GM19193 (cell line): Measurements from ENCODE around the gene ARRDC4.

ENCODE experiments used
- POLR2A ChIP-seq: IDR thresholded peaks from 4 replicates; pipeline ENCODE4 v1.6.1; 2011; ENCODE audit not compliant: insufficient read depth, insufficient read length; ENCODE audit errors: extremely low read depth

Gene ARRDC4, protein sequence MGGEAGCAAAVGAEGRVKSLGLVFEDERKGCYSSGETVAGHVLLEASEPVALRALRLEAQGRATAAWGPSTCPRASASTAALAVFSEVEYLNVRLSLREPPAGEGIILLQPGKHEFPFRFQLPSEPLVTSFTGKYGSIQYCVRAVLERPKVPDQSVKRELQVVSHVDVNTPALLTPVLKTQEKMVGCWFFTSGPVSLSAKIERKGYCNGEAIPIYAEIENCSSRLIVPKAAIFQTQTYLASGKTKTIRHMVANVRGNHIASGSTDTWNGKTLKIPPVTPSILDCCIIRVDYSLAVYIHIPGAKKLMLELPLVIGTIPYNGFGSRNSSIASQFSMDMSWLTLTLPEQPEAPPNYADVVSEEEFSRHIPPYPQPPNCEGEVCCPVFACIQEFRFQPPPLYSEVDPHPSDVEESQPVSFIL

DNA sequence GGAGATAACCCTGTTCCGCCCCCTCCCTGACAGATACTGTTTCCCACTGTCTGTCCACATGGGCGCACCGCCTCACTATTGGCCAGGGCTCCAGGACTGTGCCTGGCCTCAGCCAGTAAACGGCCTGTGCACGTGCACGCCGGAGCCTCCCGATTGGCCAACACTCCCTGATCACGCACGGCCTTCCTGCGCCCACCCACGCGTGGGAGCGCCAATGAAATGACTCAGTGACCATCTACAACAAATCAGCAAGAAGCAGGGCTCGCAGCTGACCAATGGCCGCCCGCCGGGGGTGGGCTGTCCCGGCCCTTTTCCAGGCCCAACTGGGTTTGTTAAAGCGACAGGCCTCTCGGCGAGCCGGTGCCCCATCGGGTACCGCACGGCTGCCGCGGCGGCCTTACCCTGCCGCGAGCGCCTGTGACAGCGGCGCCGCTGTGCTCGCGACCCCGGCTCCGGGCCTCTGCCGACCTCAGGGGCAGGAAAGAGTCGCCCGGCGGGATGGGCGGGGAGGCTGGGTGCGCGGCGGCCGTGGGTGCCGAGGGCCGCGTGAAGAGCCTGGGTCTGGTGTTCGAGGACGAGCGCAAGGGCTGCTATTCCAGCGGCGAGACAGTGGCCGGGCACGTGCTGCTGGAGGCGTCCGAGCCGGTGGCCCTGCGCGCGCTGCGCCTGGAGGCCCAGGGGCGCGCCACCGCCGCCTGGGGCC is at the start of gene ARRDC4:
Gene ARRDC4 (plus strand): TSS at position 340 of the 703 bp plus-strand sequence. CDS start 159 bp downstream, at position 499.
- no peak for TF ChIP-seq POLR2A

DNA sequence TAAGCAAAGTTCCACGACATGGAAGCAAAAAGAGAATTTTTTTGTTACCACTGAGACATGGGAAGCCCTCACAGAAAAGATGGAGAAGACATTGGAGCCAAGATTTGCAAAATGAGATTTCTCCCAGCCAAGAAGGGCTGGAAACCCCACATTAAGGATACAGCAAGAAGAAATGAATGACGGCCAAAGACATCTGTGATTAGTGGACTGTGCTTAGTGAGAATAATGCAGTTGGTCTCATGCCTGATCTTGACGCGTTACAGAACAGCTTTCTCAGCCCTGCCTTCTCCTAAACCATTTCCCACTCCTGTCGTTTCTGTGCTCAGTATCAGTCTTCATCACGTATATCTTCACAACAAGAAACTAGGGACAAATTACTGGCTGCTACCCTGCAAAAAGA is 45.8 kb upstream of the ARRDC4 start:
- TF ChIP-seq POLR2A, result no peak

DNA sequence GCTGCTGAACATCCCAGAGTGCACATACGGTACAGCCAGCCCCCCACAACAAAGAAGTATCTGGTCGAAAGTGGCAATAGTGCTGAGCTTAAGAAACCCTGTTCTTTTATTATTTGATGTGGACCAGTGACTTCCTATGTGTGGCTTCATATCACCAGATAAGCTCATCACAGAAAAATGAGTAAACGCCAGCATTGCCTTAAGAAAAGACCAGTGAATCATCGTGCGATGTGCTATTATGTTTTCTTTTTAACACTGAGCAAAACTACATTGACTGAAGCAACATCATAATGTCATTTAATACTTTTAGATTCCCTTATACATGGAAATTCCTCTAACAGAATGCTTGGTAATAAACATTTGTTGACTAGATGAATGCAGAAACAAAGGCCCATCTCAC is 45.2 kb upstream of the ARRDC4 start:
- no peak for TF ChIP-seq POLR2A

DNA sequence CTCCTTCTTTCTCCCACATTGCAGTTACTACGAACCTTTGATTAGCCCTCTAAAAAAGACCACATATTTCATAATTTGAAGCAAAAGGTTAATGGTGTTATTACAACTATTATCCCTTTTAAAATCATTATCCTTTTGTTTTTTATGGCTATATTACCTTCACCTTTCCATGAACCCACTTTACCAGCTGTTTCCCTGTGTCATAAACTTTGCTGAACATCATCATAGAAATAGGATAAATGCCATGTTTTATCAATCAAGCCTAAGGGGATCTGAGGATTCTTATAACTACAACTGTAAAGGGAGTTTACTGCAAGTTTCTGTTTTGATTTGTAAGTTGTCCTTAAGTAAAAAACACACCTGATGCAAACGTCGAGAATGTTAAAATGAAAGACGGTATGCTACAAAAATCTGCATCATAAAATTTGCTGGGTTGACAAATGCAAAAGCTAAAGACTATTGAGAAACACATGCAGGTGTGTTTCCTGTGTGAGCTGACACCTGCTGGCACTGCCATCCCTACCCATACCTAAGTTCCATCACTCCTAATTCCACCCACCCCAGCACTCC is 39.1 kb upstream of the ARRDC4 start:
- TF ChIP-seq POLR2A, result no peak

DNA sequence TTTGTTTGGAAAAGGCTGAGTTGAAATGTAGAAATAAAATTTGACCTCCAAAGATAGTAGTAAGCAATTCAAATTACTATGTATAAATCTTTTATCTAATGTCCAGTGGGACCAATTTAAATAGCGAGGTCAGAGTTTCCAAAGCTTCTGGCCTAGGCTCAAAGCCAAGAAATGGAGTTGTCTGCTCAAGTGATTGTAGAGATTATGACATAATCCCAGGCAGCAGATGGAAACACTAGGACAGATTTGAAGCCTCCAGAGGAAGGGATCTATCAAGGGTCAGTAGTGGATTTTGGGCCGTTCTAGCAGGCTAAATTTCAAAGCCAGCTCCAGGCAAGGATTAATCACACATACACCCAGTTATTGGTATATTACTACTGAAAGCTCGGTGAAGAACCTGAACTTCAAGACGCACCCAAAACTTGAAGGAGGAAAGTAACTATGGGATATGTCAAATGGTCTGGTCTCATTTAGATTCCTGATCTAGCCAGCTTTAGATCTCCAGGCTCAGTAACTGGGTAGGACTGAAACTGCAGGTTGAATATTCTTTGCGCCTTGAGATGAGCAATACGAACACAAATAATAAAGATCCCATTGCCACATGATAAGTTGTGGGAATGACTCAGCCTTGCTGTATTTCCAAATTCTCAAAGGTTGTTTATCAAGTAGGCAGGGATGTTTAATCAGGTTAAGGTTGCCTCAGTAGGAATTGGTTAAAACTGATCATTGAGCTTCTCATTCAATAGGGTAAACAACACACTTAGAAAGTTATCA is 30.9 kb upstream of the ARRDC4 start:
- TF ChIP-seq POLR2A, result no peak

DNA sequence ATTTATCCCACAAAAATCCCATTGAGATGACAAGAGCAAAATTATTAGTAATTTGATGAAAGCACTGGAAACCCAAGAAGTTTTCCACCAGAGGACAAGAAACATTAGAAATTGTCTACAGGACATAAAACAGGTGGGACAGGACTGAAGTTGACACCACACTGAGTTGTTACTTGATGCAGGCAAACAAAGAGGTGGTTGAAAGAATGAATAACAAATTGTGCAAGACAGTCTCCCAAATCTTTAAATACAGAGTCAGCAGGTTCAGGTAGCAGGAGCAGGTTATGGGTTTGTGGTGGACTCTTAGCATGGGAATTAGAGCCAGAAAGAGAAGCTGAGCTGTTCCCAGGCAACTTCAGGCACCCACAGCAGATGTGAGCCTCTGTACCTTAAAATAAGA is 30.3 kb upstream of the ARRDC4 start:
- no peak for TF ChIP-seq POLR2A

DNA sequence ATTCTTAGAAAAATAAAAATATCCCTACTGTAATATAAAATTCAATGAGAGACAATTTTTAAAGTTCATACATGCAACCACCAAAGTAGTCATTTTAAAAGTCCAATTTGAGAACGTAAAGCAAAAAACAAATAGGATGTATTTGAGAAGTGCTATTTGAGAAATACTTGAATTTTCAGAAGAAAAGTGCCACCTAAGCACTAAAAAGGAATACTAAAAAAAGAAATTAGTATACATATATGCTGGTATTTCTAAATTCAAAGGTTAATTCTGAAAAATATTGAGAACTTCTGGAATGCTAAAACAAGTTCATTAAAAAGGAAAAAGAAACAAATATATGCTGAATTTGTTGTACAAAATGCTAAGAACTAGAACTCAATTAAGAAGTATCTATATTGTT is 29.2 kb upstream of the ARRDC4 start:
- no peak for TF ChIP-seq POLR2A

DNA sequence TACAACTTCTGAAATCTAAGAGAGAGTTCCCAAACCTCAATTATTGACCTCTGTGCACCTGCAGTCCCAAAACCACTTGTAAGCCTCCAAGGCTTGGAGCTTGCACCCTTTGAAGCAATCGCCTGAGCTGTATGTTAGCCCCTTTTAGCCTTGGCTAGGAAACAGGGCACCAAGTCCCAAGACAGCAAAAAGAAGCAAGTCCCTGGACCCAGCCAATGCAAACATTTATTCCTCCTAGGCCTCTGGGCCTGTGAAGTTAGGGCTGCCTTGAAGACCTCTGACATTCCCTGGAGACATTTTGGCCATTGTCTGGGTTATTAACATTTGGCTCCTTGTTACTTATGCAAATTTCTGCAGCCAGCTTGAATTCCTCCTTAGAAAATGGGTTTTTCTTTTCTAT is 26.9 kb upstream of the ARRDC4 start:
- TF ChIP-seq POLR2A, result no peak

DNA sequence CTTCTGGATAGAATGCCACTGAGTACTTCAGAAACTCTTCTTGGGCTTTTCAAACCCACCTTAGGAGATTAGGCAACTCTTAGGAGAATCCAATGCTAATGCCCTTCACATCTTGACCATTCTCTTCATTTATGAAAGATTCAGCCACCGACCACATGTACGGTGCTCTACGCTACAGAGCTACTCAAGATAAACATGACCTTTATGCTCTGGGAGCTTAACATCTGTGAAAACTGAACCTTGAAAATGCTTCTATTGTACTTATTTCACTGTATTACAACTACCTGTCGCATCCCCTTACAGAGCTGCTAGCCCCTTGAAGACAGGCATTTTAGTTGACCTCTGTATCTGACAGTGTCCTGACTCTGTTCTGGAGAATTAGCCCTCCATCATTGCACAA is 19.5 kb upstream of the ARRDC4 start:
- no peak for TF ChIP-seq POLR2A

DNA sequence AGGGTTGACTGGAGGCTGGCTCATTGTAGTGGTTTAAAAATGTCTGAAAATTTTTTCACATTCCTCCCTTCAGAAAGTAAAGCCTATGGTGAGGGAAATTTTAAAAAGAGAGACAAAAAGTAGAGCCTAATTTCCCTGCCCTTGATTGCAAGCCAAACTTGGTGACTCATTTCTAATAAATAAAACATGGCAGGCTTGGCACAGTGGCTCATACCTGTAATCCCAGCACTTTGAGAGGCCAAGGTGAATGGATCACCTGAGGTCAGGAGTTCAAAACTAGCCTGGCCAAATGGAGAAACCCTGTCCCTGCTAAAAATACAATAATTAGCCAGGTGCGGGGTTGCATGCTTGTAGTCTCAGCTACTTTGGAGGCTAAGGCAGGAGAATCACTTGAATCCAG is 18.9 kb upstream of the ARRDC4 start:
- no peak for TF ChIP-seq POLR2A

DNA sequence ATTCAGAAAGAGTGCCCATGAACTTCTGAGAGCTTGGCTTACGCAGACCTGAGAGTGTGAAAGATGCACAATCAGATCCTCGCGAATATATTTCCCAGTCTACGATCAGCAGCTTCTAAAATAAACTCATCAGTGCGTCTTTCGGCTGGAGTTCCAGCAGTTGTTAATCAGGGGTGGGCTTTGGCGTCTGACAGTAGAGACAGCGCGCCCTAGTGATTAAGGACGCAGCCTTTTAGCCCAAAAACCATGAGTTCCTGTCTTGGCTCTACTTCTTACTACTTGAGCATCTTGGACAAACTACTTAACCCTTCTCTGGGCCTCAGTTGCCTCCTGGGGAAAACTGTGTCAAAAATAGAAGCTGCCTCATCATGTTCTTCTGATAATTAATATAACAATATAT is 15.8 kb upstream of the ARRDC4 start:
- no peak for TF ChIP-seq POLR2A

DNA sequence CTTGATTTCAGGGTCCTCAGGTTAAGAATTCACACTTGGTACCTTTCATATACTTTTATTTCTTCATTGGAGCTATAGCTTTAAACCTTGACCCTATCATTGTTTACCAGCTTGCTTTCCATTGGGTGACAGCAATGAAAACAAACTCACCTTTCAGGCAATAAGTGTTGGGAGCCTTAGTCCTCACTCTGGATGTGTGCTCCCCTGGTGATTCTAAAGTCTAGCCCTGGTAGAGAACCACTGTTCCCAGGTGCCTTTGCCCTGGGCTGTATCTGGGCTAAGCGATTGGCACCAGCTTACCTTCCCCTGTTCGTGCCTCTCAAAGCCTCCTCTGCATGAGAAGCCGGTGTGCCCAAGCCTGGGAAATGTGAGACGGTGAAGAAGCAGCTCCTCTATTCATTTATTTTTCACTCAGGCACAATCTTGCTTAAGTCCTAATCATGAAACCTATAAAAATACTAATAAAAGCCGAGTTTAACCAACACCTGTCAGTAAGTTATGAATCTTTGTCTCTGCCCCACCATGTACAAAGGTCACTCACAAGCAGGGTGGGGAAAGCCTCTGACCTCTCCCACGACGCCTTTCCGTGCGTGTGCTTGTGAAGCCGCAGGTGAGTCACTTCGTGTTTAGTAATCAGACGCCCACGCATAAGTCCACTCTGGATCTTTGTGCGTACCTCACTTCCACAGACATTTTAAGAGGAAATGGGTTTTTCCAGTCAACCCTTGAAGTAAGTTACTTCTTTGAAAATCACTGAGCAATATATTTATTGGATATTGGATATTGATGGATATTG is 12.8 kb upstream of the ARRDC4 start:
- no peak for TF ChIP-seq POLR2A

DNA sequence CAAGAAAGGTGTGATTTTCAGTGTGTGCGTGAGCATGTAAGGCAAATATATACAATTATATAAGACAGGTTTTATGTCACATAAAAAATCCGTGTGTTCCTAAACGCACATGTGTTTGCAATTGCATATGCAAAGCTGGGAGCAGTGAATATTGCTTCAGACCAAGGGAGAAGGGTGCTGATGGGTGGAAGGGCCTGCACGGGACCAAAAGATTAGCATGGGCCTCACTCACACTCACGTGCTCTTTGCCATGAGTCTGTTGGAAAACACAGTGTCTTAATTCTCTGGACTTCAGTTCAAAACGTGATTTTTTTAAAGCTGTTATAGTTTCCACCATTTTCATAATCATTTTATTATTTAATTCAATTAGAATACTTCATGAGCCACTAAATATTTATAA is 7.2 kb upstream of the ARRDC4 start:
- TF ChIP-seq POLR2A, result no peak

DNA sequence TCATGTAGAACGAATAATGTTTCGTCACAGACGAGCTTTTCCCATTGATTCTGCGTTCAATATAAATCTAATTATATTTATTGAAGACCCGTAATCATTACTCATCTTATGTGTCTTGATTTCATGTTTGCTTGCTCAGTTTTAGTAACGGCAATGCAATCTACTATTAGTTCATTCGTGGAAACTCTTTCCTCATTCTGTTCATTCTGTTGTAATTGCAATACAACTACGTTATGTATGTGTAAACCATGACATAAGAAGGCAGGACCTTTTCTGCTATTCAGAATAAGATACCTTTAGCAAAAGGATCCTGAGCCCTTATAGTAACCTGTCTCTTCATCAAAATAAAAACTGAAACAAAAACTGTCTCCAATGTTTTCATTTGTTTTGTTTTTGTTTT is 6.8 kb upstream of the ARRDC4 start:
- TF ChIP-seq POLR2A, result no peak
